Uterus (tissue), 2 donors: ENCODE data around the gene TASP1.

Experiments
- POLR2A ChIP-seq, 2 donors: fragments of 450-650 bp; IDR thresholded peaks; one replicate each; pipeline ENCODE4 v1.6.1; 2016; ENCODE audit warnings: antibody characterized with exemption in 2 of 2, mild to moderate bottlenecking in 1 of 2, moderate library complexity in 1 of 2
- TF ChIP-seq, protein P1 (sequence below), 4 experiments: fragments of 200-600 bp in 2 of 4; fragments of 450-650 bp in 2 of 4; sonication (generic) in 2 of 4; IDR thresholded peaks; one replicate each; pipeline ENCODE4 v1.5.1; 2016 to 2019; ENCODE audit warnings: antibody characterized with exemption in 4 of 4, mild to moderate bottlenecking in 2 of 4, moderate library complexity in 1 of 4

DNA sequence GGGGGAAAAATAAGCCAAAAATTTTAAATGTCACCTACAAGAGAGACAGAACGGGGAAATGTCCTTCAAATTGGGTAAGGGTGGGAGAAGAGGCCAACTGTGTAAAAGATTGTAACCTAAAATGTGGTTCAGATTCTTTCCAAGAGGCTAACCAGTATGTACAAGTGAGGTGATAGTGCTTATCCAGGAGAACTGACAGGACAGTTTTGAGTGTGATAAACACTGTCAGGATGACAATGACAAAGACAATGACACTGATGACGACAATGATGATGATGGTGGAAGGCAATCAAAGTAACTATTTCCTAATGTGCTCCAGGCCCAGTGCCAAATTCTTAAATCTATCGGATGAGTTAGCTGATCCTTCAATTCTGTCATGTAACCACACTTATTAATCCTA lies 57.3 kb downstream of the TASP1 start:
- TF ChIP-seq, protein P1, sequence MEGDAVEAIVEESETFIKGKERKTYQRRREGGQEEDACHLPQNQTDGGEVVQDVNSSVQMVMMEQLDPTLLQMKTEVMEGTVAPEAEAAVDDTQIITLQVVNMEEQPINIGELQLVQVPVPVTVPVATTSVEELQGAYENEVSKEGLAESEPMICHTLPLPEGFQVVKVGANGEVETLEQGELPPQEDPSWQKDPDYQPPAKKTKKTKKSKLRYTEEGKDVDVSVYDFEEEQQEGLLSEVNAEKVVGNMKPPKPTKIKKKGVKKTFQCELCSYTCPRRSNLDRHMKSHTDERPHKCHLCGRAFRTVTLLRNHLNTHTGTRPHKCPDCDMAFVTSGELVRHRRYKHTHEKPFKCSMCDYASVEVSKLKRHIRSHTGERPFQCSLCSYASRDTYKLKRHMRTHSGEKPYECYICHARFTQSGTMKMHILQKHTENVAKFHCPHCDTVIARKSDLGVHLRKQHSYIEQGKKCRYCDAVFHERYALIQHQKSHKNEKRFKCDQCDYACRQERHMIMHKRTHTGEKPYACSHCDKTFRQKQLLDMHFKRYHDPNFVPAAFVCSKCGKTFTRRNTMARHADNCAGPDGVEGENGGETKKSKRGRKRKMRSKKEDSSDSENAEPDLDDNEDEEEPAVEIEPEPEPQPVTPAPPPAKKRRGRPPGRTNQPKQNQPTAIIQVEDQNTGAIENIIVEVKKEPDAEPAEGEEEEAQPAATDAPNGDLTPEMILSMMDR (IDR thresholded peaks at IDR 0.05) = no peak
- no peak for TF ChIP-seq POLR2A (IDR thresholded peaks at IDR 0.05)
